ENCODE data around the gene CDH4. TPM values are rescaled to one million over a fixed set of nuclear protein-coding genes. Genes with fewer than 3 reads are reported as not detected.
"Not testable (repeated sequence)": the region's sequence is repeated elsewhere in the genome, so short reads cannot be mapped to it uniquely, and the experiment has no call there.

The CDH4 gene
- total RNA-seq, 1 experiment from 2014 or later = 25.0 TPM

GRCh38 chr20:61271312-61272231 is 19.5 kb downstream of the CDH4 start:
- H3K27ac Mint-ChIP-seq (ENCODE audit: low read depth, unreplicated experiment) = no peak overlapping the region
- no peaks in the 10 kb centered on the region for H3K27me3 Mint-ChIP-seq (ENCODE audit: insufficient read depth, unreplicated experiment)
- no peaks in the 10 kb centered on the region for H3K9me3 Mint-ChIP-seq (ENCODE audit: unreplicated experiment)
- DNase-seq (ENCODE audit: unreplicated experiment) = no peak
- ChIA-PET CTCF (interaction anchor here (1.0 kb wide), 1 partner anchor 8 kb away, joined by 3 read pairs; no protein-coding TSS in a partner anchor), POLR2A (no interaction called here)
- no TSS peak for BruUV-seq (replicated peaks)
- peaks cover 5% of the 10 kb centered on the region for H3K36me3 Mint-ChIP-seq (ENCODE audit: insufficient read depth, unreplicated experiment)
- intact Hi-C loops (cut with micrococcal nuclease) = no loop called here
- H3K4me3 Mint-ChIP-seq (ENCODE audit: unreplicated experiment) = no peak overlapping the region
- no peaks in the 10 kb centered on the region for H3K4me1 Mint-ChIP-seq (ENCODE audit: insufficient read depth, unreplicated experiment)
- TF ChIP-seq CTCF (IDR thresholded peaks at IDR 0.05; ENCODE audit: unreplicated experiment) = no peak

GRCh38 chr20:61273024-61273423 is 21.0 kb downstream of the CDH4 start:
- H3K36me3 Mint-ChIP-seq (ENCODE audit: insufficient read depth, unreplicated experiment); H3K27me3 Mint-ChIP-seq (ENCODE audit: insufficient read depth, unreplicated experiment); POLR2A ChIA-PET; H3K4me1 Mint-ChIP-seq (ENCODE audit: insufficient read depth, unreplicated experiment); H3K9me3 Mint-ChIP-seq (ENCODE audit: unreplicated experiment); CTCF ChIA-PET; H3K27ac Mint-ChIP-seq (ENCODE audit: low read depth, unreplicated experiment); DNase-seq (ENCODE audit: unreplicated experiment); BruUV-seq (replicated peaks); H3K4me3 Mint-ChIP-seq (ENCODE audit: unreplicated experiment); intact Hi-C loops (cut with micrococcal nuclease): not testable (repeated sequence)

GRCh38 chr20:61273666-61274065 is 21.6 kb downstream of the CDH4 start:
- POLR2A ChIA-PET; H3K36me3 Mint-ChIP-seq (ENCODE audit: insufficient read depth, unreplicated experiment); H3K4me1 Mint-ChIP-seq (ENCODE audit: insufficient read depth, unreplicated experiment): not testable (repeated sequence)

GRCh38 chr20:61274326-61274725 is 22.3 kb downstream of the CDH4 start:
- Mint-ChIP-seq H3K27ac (ENCODE audit: low read depth, unreplicated experiment) (no peak overlapping the region), H3K27me3 (ENCODE audit: insufficient read depth, unreplicated experiment) (no peaks in the 10 kb centered on the region), H3K9me3 (ENCODE audit: unreplicated experiment) (no peaks in the 10 kb centered on the region), H3K4me1 (ENCODE audit: insufficient read depth, unreplicated experiment) (peaks cover 6% of the 10 kb centered on the region), H3K36me3 (ENCODE audit: insufficient read depth, unreplicated experiment) (peaks cover 11% of the 10 kb centered on the region), H3K4me3 (ENCODE audit: unreplicated experiment) (no peak overlapping the region)
- TF ChIP-seq CTCF (IDR thresholded peaks at IDR 0.05; ENCODE audit: unreplicated experiment) = no peak
- BruUV-seq (replicated peaks) = no TSS peak
- no peak for DNase-seq (ENCODE audit: unreplicated experiment)
- intact Hi-C loops (cut with micrococcal nuclease) = no loop called here
- CTCF ChIA-PET = no interaction called here
- POLR2A ChIA-PET = no interaction called here

More at GRCh38 chr20:61273666-61274065, 21.6 kb downstream of the CDH4 start:
- H3K27ac Mint-ChIP-seq (ENCODE audit: low read depth, unreplicated experiment); CTCF ChIA-PET; H3K4me3 Mint-ChIP-seq (ENCODE audit: unreplicated experiment); BruUV-seq (replicated peaks); H3K9me3 Mint-ChIP-seq (ENCODE audit: unreplicated experiment); DNase-seq (ENCODE audit: unreplicated experiment); H3K27me3 Mint-ChIP-seq (ENCODE audit: insufficient read depth, unreplicated experiment); intact Hi-C loops (cut with micrococcal nuclease): not testable (repeated sequence)

GRCh38 chr20:61278296-61278695 is 26.2 kb downstream of the CDH4 start:
- H3K9me3 Mint-ChIP-seq (ENCODE audit: unreplicated experiment) = peaks cover 7% of the 10 kb centered on the region
- ChIA-PET POLR2A (no interaction called here), CTCF (interaction anchor here (0.7 to 1.4 kb wide), 2 partner anchors 49 to 463 kb away, joined by 3 to 4 read pairs; no protein-coding TSS in a partner anchor)
- peaks cover 6% of the 10 kb centered on the region for H3K4me1 Mint-ChIP-seq (ENCODE audit: insufficient read depth, unreplicated experiment)
- no peaks in the 10 kb centered on the region for H3K27me3 Mint-ChIP-seq (ENCODE audit: insufficient read depth, unreplicated experiment)
- no peak overlapping the region for H3K4me3 Mint-ChIP-seq (ENCODE audit: unreplicated experiment)
- H3K27ac Mint-ChIP-seq (ENCODE audit: low read depth, unreplicated experiment) = no peak overlapping the region
- peaks cover 6% of the 10 kb centered on the region for H3K36me3 Mint-ChIP-seq (ENCODE audit: insufficient read depth, unreplicated experiment)
- no peak for TF ChIP-seq CTCF (IDR thresholded peaks at IDR 0.05; ENCODE audit: unreplicated experiment)
- intact Hi-C loops (cut with micrococcal nuclease) = no loop called here
- BruUV-seq (replicated peaks) = no TSS peak
- DNase-seq (ENCODE audit: unreplicated experiment) = no peak

Data from MCF 10A (cell line).